ENCODE results near the gene CCDC3.

Gene CCDC3

DNA sequence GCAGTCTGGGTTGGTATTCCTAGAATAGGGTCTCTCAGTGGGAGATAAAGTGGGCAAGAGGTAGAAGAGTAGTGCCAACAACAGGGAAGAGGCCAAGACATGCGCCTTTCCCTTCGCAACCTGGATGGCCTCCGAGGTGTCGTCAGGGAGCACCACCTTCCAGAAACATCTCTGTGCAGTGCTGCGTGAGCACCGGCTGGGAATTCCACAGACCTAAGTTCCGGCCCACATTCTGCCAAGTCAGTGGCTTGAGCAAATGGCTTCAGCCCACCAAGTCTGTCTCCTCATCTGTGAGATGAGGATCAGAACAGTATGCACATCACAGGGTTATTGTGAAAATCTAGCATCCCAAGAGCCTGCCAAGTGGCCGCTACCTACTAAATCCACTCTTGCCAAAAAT lies 40.6 kb downstream of the CCDC3 start:
- DNase-seq, result no peak

DNA sequence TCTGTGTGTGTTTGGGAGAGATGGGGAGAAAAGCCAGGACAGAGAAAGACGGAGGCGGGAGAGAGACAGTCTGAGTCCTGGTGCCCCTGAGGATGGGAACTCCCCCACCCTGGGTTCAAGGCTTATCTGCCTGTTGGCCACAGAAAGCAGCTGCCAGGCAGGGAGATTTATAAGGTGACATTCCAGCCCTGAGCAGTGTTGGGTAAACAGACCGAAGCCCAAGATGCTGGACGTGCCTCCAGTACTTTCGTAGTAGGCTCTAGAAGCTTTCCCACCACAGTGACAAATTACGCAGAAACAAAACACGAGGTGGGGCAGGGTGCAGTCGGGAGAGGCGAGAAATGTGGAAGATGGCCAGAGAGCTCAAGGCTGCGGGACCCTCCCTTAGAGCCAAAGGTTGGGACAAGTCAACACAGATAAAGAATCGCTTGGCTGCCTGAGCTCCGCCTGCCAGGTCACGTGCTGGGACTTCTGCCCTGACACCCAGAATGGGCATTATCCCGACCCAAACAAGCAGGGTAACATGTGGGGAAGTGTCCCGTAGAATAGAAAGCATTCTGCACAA lies 41.1 kb downstream of the CCDC3 start:
- DNase-seq, result no peak

DNA sequence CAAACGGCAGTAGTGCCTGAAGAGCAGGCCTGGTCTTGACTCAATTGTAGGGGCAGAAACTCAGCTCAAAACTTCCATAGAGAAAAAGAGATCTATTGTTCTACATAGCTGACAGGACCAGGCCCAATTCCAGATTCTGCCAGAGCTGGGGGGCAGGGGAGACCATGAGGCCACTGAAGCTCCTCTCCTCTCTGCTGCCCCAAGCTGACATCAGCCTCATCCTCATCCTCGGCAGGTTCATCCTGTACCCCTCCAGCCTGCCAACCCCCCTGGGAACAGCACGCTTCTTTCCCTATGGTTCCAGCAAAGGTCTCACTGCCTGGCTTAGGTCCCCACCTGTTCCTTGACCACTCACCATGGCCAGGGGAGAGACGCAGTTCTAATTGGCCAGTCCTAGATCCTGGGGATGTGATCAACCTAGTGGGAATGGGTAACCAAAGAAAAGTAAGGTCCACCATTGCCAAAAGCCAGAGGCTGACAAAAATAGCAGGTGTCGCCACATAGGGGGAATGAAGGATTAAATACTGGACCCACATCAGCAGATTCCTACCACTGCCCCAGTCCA lies 42.9 kb downstream of the CCDC3 start:
- no peak for DNase-seq

DNA sequence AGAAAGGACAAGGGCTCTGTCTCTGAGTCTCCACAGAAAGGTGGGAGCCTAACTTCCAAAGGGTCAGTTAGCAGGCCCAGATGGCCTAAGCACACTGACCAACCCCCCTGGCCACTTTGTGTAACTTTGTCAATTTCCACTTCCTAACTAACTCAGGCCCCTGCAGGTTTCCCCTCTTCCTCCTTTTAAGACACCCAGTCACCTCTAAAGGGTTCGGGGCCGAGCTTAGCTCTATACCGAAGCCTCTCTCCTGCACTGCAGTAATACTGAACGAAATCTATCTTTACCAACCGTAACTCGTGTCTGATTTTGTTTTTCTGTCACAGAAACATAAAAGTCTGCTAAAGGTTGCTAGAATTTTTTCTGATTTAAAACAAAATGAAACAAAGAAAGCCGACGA lies 44.4 kb downstream of the CCDC3 start:
- DNase-seq, result no peak

DNA sequence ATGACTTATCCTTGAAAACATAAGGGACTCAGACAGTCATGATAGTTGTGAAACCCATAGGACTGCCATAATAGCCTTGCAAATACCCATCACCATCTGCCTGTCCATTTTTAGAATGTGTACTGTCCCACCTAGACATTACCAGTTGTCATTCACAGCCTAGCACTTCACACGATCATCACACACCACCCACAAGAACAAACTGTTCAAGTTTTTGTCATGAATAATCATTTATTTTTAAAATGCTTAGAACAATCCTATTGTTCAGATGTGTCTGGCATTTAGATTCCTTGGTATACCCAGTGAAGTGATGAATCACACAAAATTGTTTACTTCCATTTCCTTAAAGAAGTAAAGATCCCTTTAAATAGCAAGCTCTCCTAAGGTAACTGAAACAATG lies 46.6 kb downstream of the CCDC3 start:
- no peak for DNase-seq

DNA sequence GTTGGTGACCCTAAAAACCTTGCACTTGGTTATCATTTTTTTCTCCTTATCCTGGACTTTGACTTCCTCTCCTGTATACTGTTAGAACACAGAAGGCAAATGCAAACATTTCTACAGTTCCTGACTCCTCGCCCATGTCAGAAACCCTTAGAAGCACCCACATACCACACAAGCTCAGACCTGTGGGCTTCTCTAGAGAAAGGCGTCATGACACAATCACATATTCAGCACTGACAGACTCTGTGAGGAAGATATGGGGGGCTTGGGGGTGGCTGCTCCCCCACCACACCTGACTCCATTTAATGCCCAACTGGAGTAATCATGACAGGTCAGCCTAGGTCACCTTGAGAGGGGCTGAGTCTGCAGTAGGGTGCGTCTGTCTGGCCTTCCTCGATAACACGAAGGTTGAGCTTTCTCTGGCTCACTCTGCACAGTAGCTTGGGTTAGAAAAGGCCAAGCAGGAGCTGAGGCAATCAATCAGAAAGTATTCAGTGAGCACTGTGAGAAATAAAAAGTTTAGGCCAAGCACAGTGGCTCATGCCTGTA lies 50.9 kb downstream of the CCDC3 start:
- DNase-seq, result no peak

DNA sequence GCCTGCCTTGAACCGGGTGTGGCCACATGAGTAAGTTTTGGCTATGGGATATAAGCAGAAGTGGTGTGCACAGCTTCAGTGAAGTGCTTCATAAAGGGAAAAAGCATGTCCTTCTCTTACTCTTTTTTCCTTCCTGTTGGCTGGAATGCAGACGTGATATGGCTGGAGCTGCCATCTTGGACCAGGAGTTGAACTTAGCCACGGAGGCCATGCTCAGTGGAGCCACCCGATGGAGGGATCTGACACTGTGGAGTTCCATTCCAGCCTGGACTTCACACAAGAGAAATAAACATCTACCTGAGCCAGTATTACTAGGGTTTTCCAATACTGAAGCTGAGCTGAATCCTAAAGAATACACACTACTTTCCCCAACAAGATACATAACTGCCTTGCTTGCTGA lies 52.3 kb downstream of the CCDC3 start:
- no peak for DNase-seq

DNA sequence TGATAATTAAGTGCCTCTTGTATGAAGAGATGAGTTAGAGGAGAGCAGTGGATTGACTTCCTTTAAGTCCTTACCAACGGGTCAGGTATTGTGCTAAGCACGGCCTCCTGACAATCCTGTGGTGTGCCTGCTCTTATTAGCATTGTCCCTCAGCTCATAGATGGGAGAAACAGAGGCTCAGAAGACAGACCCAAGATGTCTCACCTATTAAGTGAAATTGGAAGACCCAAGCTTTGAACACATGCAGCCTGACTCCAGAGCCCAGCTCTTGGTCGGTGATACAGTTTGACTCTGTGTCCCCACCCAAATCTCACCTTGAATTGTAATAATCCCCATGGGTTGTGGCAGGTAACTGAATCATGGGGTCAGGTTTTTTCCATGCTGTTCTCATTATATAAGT lies 53.8 kb downstream of the CCDC3 start:
- no peak for DNase-seq

DNA sequence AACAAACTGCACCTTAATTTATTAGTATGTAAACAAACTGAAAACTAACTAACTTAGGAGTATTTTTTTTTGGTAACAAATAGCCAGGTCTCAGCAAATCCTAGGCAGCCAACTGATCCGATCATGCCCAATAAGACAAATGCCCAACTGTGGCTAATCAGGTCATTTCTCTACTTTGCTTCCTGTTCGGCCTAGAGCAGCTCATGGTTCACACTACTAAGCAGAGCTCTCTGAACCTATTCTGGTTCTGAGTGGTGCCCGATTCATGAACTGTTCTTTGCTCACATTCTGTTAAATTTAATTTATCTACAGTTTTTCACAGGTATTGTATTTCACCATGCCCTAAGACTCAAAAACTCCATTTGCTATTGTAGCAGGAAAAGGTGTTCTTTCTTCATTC lies 55.1 kb downstream of the CCDC3 start:
- no peak for DNase-seq

DNA sequence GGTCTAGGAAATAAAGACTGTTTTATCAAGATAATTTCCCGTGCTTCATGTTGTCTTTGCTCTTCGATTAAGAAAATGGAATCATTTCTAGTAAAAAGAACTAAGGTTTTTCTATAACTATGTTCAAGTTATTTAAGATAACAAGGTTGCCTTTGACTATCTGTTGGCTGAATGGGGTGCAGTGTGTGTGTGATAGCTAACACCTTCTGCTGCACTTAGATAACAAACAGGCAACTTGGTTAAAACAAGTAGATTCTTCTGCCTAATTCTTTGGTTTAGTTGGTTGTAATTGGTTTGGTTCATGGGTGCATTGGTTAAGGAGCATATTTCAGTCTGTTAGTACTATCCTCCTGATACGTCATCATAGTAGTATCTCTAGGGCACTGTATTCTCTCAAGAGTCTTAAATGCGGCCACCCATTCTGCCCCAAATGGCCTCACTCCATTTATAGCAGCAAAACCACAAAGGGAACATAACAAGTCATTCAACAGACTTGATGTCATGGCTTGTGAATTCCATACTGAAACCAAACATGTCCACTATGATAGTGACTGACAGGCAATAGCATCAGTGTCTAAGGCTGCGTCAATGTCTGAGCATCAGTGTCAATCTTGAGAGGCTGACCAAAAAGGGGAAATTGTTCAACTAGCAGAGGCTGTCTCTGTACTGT lies 55.7 kb downstream of the CCDC3 start:
- DNase-seq, result no peak

DNA sequence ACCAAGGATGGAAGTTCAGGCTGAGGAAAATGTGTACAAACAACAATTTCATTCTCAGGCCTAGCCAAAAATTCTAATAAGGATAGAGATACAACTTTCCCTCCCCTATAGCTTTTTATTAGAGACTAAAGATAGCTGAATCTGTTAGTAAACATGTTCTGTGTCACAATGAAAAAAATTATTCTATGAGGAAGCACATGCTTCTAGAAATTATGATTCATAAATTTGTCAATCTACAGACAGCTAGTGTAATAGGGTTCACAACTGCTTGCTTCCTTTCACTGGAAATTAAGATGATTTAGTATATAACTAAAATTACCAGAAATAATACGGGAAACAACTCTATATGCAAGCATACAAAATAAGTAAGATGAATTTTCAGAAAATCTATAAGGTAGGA lies 56.6 kb downstream of the CCDC3 start:
- no peak for DNase-seq

DNA sequence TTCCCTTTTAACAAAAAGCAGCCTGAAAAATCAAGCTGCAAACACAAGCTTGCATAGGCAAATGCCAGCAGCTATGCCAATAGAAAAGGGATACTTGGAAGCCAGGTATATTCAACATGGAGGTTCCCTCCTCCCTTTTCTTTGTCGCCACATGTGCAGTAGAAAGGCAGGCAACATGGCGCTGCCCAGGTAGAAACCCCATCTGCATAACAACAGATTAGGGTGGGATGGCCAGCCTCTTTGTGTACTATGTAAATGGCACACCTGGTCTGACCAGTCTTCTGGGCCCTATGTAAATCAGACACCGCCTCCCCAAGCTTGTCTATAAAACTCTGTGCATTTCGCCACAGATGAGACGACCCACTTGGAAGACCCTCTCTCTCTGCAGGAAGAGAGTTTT lies 58.1 kb downstream of the CCDC3 start:
- no peak for DNase-seq

DNA sequence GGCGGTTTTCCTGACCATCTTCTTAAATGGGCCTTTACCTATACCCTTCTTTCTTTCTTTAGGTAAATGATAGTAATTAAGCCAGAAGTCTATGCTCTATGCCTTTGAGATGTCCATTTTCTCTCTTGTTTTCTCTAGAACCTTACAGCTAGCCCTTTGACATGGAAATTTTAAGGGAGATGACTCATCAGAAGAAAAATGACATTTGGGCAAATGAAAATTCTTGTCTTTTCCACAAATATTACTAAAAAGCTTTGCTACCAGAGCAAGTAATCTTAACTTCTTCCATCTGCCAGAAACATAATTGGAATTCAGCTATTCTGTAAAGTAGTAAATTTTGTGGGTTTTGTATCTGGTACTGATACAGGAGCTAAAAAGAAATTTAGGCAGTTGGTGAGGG lies 59.5 kb downstream of the CCDC3 start:
- DNase-seq, result no peak

DNA sequence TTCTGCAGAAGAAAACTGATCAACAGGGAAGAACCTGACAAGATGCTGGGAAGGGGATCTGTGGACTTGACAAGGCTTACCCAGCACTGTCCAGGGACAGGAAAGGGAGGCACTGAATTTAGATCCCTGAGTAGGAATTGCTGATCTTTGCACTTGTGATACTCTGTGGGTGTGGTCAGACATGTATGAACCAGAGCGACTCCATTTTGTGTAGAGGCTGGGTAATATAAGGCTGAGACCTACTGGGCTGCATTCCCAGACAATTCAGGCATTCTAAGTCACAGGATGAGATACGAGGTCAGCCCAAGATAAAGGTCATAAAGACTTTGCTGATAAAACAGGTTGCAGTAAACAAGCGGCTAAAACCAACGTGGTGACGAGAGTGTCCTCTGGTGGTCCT lies 60.7 kb downstream of the CCDC3 start:
- DNase-seq, result no peak

DNA sequence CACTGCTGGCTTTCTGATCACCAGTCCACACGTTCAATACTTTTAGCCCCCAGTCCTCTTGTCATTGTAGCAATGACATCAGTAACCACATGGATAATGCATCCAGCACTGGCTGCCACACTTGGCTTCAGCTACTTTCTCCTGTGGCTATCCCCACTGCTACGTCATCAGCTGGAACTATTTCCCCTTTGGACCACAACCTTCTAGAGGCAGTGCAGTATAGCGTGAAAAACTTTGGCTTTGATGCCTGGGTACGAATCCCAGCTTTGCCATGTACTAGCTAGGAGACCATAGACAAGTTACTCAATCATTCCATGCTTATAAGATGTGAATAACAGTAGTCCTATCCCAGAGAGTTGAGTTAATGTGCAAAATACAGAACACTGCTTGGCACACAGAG lies 63.2 kb downstream of the CCDC3 start:
- no peak for DNase-seq

DNA sequence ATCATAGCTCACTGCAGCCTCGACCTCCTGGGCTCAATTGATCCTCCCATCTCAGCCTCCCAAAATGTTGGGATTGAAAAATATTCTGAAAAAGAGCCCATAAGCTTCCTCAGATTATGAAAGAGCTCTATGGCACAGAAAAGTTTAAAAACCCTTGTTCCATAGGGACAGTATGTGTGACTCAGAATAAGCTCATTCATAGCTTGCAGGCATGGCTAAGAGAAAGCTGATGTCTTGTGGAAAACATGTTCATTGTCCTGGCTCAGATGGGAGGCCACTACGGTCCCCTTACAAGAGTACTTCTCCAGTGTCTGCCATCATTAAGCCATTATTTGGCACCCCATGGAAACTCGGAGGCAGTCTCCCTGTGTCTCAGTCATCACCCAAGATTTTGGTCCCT lies 64.0 kb downstream of the CCDC3 start:
- no peak for DNase-seq

DNA sequence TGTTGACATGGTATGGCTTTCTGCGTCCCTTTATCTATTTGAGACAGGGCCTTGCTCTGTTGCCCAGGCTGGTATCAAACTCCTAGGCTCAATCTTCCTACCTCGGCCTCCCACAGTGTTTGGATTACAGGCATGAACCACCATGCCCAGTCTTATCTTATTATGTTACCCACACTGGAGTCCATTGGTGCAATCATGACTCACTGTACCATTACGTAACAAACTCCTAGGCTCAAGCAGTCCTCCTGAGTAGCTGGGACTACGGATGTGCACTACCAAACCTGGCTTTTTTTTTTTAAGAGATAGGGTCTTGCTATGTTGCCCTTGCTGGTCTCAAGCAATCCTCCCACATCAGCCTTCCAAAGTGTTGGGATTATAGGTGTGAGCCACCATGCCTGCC lies 66.7 kb downstream of the CCDC3 start:
- no peak for DNase-seq

DNA sequence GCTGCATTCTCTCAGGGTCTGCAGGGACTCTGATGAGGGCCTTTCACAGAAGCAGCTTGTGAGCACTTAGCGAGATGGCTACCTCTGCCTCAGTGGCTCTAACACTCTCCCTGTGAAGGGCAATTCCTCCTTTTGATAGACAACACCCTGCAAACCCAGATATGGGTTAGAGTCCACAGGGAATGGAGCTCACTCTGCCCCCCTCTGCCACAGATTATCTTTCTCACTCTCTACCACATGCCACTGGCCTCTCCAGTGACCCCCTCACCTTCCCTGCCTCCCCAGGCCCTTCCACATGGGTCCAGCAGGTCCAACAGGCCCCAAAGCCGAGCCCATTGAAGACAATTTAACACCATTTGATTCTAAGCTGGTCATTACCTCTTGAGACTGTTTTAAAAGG lies 72.1 kb downstream of the CCDC3 start:
- no peak for DNase-seq

DNA sequence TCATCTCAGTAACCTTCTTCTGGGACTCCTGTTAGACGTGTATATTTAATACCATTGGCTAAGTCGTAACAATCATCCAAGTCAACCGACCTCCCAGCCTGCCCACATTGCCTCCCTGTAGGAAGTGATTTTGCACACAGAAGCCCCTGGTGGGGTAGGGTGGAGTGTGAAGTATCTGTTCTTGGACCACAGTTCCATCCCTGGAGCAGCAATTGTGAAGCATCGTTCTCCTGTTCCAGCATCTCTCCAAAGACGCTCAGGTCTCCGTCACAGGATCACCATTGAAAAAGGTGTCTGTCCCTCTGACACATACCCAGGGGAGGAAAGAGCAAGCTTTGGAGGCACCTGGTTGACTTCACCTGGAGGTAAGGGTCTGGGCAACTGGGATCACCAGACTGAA lies 72.9 kb downstream of the CCDC3 start:
- DNase-seq, result no peak

DNA sequence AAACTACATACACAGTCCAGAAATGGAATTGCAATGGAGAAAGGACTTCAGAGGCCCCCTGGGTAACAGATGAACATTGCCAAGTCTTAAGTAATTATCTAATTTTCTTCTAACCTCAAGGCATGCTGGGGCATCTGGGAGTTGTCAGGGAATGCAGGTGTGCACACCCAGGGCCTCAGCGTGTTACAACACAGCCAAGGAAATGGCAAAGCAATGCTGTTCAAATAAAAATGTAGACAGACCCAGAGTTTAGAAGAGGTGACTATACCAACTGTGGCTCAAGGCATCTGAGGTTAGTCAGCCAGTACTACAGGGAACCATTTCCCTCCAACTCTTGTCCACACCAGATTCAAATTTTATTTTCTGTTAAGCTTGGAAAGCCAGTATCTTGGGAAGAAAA lies 73.6 kb downstream of the CCDC3 start:
- DNase-seq, result no peak

DNA sequence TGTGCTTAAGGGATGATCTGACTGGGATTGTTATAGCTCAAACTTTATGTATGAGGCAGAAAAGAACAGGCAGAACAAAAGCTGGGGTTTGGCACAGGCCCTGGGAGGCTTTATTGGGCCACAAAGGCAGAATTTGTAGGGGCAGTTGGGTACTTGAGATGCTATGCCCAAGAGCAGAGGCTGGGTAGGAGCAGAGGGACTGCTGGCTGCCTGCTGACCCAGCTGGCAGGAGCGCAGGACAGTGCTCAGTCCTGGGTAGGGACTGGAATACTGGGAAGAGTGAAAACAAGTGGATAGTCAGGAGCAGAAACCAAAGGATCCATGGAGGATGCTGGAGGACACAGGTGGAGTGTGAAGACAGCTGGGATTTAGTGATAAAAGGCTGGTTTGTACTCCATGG lies 75.7 kb downstream of the CCDC3 start:
- no peak for DNase-seq

DNA sequence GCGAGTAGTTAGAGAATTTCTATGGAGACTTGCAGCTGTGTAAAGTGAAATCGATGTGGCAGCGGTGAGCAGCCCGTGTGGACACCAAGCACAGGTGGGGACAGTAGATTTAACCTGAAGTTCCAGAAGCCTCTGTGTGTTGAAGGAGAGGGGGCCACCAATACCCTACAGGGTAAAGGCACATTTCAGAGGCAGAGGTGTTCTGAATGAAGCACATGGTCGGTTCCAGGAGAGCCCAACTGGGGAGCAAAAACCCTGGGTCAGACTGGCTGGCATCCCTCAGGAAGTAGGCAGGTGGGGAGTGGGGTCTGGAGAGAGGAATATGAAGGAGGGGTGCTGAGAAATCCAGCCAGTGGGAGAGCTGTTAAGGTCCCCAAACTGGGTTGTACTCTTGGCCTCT lies 76.6 kb downstream of the CCDC3 start:
- DNase-seq, result no peak

DNA sequence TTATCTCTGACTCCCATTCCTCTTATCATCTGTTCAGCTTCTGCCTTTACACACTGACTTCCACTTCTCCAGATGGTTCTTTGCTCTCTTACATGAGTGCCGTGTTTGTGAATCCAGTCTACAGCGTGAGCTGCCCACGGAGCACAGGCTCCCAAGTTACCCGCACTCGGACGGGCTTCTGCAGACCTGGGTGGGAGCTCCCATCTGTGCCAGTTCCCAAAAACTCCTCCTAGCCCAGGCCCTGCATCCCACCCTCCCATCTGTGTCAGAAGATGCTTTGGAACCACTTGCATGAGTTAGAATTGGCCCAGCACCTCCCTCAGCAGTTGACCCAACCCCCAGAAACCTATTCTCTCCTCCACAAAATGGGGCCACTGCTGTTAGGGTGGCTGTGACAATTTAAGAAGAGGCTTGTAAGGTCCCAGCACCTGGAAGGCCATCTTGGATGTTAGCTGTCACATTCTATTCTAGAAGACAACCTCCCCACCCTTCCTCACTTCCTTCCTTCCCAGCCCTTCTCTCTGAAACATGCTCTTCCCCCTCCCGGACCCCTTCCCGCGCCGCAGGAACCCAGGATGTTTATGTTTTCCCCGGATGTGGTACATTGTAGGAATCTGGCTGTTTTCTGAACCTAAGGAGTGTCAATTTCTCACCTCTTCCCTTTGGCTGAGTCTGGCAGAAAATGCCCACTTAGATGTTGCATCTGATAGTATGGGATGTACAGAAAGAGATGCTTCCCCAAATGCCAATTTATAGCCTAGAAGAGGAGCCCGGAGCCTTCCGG lies 79.2 kb downstream of the CCDC3 start:
- DNase-seq, result no peak

DNA sequence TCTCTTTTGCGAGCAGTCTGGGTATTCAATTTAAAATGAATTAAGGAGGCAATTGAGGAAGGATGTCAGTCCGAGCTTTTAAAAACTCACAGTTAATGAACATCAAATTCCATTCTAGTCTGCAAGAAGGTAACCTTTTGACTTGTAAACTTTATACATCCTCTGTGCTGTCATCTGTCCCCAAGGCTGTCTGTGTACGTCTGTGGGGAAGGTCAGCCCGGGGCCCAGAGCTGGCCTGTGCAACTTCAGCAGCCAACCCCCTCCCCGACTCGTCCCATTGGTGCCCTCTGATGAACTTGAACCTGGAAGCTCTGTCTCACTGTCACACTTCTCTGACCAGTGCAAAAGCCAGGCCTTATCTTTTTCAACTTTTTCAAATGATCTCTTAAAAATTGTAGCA lies 80.3 kb downstream of the CCDC3 start:
- no peak for DNase-seq

Measured in KG1 (cell line).